OCI-LY1 (cell line): ENCODE results near the gene GLIPR1L2.
A peak's percentile ranks its signal among the peaks of the same experiment; 100 is the strongest.

Experiments used
- H2AFZ ChIP-seq: fragments of 200-600 bp; sonication (generic), shearing (Covaris generic); 2 replicates; pipeline ENCODE4 v1.6.0; 2014; ENCODE audit warnings: antibody characterized with exemption, mild to moderate bottlenecking, low read length
- H3F3A ChIP-seq: fragments of 200-600 bp; sonication (generic), shearing (Covaris generic); 2 replicates; pipeline ENCODE4 v1.6.0; 2014; ENCODE audit warnings: mild to moderate bottlenecking, antibody characterized with exemption, low read length, moderate library complexity; ENCODE audit not compliant: insufficient read depth
- H3K27ac ChIP-seq: fragments of 200-600 bp; sonication (generic); 2 replicates; pipeline ENCODE4 v1.5.1; 2014; ENCODE audit warnings: low read length, mixed run types, mild to moderate bottlenecking, low read depth; ENCODE audit not compliant: poor library complexity, severe bottlenecking
- H3K27me3 ChIP-seq: fragments of 200-600 bp; sonication (generic); 2 replicates; pipeline ENCODE4 v1.6.0; 2014; ENCODE audit warnings: antibody characterized with exemption, mild to moderate bottlenecking, low read length, moderate library complexity; ENCODE audit not compliant: insufficient read depth
- H3K36me3 ChIP-seq: fragments of 200-600 bp; sonication (generic); 2 replicates; pipeline ENCODE4 v1.6.1; 2014; ENCODE audit warnings: mild to moderate bottlenecking, antibody characterized with exemption, low read length, moderate library complexity, mixed read lengths; ENCODE audit not compliant: insufficient read depth
- H3K4me1 ChIP-seq: fragments of 200-600 bp; sonication (generic); 2 replicates; pipeline ENCODE4 v1.5.1; 2014; ENCODE audit warnings: mild to moderate bottlenecking, low read length, moderate library complexity; ENCODE audit not compliant: insufficient read depth, severe bottlenecking
- H3K4me2 ChIP-seq: fragments of 200-600 bp; sonication (generic), shearing (Covaris generic); 2 replicates; pipeline ENCODE4 v1.6.1; 2014; ENCODE audit warnings: low read length
- H3K4me3 ChIP-seq: fragments of 200-600 bp; sonication (generic); 2 replicates; pipeline ENCODE4 v1.5.1; 2014; ENCODE audit warnings: low read length, low read depth, mild to moderate bottlenecking, mixed read lengths; ENCODE audit not compliant: poor library complexity, severe bottlenecking
- H3K79me2 ChIP-seq: fragments of 200-600 bp; shearing (Covaris generic); 2 replicates; pipeline ENCODE4 v1.6.1; 2016; ENCODE audit warnings: mixed run types, low read length, mixed read lengths; ENCODE audit not compliant: insufficient read depth
- H3K9ac ChIP-seq: fragments of 200-600 bp; sonication (generic), shearing (Covaris generic); 2 replicates; pipeline ENCODE4 v1.6.1; 2014; ENCODE audit warnings: mild to moderate bottlenecking, low read length, mixed read lengths
- H3K9me2 ChIP-seq: fragments of 200-600 bp; sonication (generic), shearing (Covaris generic); 2 replicates; pipeline ENCODE4 v1.6.1; 2014; ENCODE audit warnings: low read depth, mild to moderate bottlenecking, low read length, mixed read lengths
- H3K9me3 ChIP-seq: fragments of 200-600 bp; shearing (Covaris generic); 2 replicates; pipeline ENCODE4 v1.6.1; 2014; ENCODE audit warnings: low read length, mixed read lengths
- H4K20me1 ChIP-seq: fragments of 200-600 bp; sonication (generic), shearing (Covaris generic); 2 replicates; pipeline ENCODE4 v1.6.0; 2016; ENCODE audit warnings: mild to moderate bottlenecking, low read length; ENCODE audit not compliant: insufficient read depth
- EZH2 ChIP-seq: fragments of 200-600 bp; sonication (generic), shearing (Covaris generic); IDR thresholded peaks from 2 replicates; pipeline ENCODE4 v1.8.0; 2017; ENCODE audit warnings: borderline replicate concordance, mixed run types, mild to moderate bottlenecking, antibody characterized with exemption, low read length, moderate library complexity, mixed read lengths
- TF ChIP-seq, protein P1 (sequence below): fragments of 200-600 bp; sonication (generic), shearing (Covaris generic); IDR thresholded peaks from 2 replicates; pipeline ENCODE4 v1.5.1; 2017; ENCODE audit warnings: mild to moderate bottlenecking, antibody characterized with exemption, low read length, moderate library complexity, mixed read lengths

The GLIPR1L2 gene

DNA sequence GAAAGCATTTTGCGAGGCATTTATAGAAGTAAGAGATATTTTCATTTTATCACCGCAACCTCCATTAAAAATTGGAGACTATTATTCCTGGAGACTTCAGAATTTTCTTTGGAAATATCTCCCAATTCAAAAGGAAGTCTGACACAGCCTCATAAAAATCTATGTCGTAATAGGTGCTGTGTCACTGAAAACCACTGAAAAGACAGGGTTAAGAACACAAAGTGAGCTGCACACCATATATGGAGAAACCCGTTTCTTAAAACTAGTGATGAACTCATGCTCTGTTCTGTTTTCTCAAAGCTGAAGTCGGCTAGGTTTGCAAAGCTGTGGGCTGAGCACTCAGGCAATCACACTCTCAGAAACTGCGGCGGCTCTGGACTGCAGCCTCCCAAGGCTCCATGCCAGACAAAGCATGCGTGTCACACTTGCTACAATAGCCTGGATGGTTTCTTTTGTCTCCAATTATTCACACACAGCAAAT is 89.6 kb downstream of the GLIPR1L2 start, which contains the start of gene GLIPR1:
Gene GLIPR1, plus strand, starts transcription at position 287 of the 481 bp plus-strand sequence. Its CDS starts 126 bp downstream, at position 413.
- H3K9me2 ChIP-seq: no peaks in the 10 kb centered on the region
- H3K27ac ChIP-seq: peak within 1 kb of the TSS; percentile 92
- H3K4me3 ChIP-seq: peak within 1 kb of the TSS; percentile 82
- TF ChIP-seq EZH2: no peak
- TF ChIP-seq, protein P1, sequence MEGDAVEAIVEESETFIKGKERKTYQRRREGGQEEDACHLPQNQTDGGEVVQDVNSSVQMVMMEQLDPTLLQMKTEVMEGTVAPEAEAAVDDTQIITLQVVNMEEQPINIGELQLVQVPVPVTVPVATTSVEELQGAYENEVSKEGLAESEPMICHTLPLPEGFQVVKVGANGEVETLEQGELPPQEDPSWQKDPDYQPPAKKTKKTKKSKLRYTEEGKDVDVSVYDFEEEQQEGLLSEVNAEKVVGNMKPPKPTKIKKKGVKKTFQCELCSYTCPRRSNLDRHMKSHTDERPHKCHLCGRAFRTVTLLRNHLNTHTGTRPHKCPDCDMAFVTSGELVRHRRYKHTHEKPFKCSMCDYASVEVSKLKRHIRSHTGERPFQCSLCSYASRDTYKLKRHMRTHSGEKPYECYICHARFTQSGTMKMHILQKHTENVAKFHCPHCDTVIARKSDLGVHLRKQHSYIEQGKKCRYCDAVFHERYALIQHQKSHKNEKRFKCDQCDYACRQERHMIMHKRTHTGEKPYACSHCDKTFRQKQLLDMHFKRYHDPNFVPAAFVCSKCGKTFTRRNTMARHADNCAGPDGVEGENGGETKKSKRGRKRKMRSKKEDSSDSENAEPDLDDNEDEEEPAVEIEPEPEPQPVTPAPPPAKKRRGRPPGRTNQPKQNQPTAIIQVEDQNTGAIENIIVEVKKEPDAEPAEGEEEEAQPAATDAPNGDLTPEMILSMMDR: no peak
- H3K27me3 ChIP-seq: no peaks in the 10 kb centered on the region
- H4K20me1 ChIP-seq: no peaks in the 10 kb centered on the region
- H3K9ac ChIP-seq: peak within 1 kb of the TSS; percentile 87
- H3K79me2 ChIP-seq: peaks cover 27% of the 10 kb centered on the region
- peak within 1 kb of the TSS; percentile 30 for H2AFZ ChIP-seq
- H3K36me3 ChIP-seq: peaks cover 19% of the 10 kb centered on the region; the same call in 1 of the 2 replicates
- H3F3A ChIP-seq: no peaks in the 10 kb centered on the region
- H3K4me1 ChIP-seq: peaks cover 80% of the 10 kb centered on the region
- H3K4me2 ChIP-seq: peak within 1 kb of the TSS; percentile 88
- no peaks in the 10 kb centered on the region for H3K9me3 ChIP-seq

DNA sequence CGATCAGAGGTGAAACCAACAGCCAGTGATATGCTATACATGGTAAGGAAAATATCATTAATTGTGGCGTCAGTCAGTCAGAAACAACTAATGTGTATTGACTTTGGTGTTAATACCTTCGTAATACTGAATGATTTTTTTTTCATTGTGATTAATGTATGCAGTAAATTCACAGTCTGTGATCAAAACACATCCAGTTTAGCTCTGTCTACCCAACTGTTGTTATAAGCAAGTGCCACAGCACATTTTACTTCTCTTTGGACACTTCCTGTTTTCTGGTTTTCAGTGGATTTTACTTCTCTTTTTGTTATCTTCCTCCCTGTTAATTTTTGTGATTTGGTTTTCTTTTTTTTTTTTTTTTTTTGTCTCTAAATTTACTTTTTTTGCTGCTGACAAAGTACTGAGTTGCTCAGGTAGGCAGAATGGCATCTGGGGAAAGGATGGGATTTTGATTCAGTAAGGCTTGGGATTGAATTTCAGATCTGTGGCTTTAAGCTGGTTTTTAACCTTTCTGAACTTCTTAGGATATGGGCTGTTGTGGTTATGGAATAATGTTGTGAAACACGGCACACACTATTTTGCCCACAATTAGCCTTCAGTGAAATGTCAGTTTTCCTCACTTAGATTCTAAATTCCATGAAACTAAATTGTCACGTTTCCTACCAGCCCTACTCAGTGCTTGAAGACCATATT is 90.3 kb downstream of the GLIPR1L2 start:
- Histone ChIP-seq H3K36me3 (peaks cover 25% of the 10 kb centered on the region; the same call in 1 of the 2 replicates), H3K9me3 (no peaks in the 10 kb centered on the region), H3K4me3 (peak overlapping the region; percentile 82), H3K9me2 (no peaks in the 10 kb centered on the region), H3K4me1 (peaks cover 85% of the 10 kb centered on the region), H3K9ac (peak overlapping the region; percentile 87), H3K27ac (peak overlapping the region; percentile 92), H2AFZ (no peak overlapping the region), H4K20me1 (no peaks in the 10 kb centered on the region), H3K4me2 (peak overlapping the region; percentile 88), H3F3A (no peaks in the 10 kb centered on the region), H3K27me3 (no peaks in the 10 kb centered on the region), H3K79me2 (peaks cover 31% of the 10 kb centered on the region)
- TF ChIP-seq EZH2: no peak
- TF ChIP-seq, protein P1: no peak

DNA sequence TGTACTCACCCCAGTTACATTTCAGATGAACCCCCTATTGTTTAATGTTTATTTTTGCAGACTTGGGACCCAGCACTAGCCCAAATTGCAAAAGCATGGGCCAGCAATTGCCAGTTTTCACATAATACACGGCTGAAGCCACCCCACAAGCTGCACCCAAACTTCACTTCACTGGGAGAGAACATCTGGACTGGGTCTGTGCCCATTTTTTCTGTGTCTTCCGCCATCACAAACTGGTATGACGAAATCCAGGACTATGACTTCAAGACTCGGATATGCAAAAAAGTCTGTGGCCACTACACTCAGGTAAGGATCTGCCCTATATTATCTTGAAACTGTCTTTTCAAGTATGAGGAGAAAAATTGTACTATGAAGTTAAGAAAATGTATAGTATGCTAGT is 90.9 kb downstream of the GLIPR1L2 start:
- Histone ChIP-seq H3K9me2 (no peaks in the 10 kb centered on the region), H3K9ac (peak overlapping the region; percentile 87), H3K9me3 (no peaks in the 10 kb centered on the region), H3K27me3 (no peaks in the 10 kb centered on the region), H3F3A (no peaks in the 10 kb centered on the region), H2AFZ (no peak overlapping the region), H3K4me2 (peak overlapping the region; percentile 88), H4K20me1 (no peaks in the 10 kb centered on the region), H3K36me3 (peaks cover 31% of the 10 kb centered on the region; the same call in 1 of the 2 replicates), H3K4me3 (peak overlapping the region; percentile 82), H3K27ac (peak overlapping the region; percentile 92), H3K4me1 (peaks cover 81% of the 10 kb centered on the region), H3K79me2 (peaks cover 37% of the 10 kb centered on the region)
- TF ChIP-seq, protein P1: no peak
- no peak for TF ChIP-seq EZH2
